Activated T-cell treated with anti-CD3 and anti-CD28 coated beads for 48 hours (primary cell): Measurements from ENCODE around the gene MORN5.
"Not testable (repeated sequence)": the region's sequence is repeated elsewhere in the genome, so short reads cannot be mapped to it uniquely, and the experiment has no call there.

Experiments used
- DNase-seq: peaks from one replicate; pipeline ENCODE4 v3.0.0-alpha.2; 2020; ENCODE audit warnings: low read depth

MORN5 gene

DNA sequence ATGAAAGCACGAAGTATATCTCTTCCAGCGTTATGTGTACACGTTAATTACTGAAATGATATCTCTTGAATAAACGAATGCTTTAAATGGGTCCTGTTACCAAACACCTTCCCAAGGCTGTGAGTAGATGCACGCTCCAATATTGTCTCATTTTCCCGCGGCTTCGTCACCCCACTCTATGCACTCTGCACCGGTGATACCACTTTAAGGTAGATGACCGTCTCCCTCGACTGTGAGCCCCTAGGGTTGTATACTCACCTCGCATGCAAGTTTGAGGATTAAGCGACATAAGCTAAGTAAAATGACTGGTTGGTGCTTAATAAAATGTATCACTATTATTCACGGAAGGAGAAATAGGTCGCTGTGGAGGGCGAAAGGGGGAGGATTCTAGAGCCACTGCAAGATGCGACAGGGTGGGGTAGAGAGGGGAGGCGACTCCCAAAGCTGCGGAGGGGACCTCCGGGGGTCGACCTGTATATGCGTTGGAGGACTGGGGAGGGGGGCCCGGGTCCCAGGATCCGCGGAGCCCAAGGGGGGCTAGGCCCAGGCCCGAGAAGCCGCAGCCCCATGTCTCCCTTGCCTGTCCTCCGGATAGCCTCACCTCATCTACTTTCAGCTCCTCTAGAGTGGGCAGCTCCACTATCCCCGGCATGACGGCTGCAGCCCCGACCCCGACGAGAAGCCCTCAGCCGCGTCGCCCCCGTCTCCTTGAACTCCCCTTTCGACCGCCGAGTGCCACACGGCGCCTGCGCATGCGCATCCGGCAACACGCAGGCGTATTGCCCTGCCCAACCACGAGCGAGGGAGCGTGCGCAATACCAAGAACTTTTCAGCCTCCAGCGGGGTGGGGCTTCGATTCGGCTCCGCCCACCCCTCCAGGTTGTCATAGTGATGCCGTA is at the start of gene MORN5, which contains the start of gene NDUFA8:
MORN5 (plus strand) TSS at position 883 of the 899 bp plus-strand sequence. CDS start 65 bp downstream, outside the sequence.
NDUFA8 (minus strand) TSS at position 754 of the 899 bp plus-strand sequence; CDS start at position 652, 102 bp downstream.
- DNase-seq: peak; percentile 94

DNA sequence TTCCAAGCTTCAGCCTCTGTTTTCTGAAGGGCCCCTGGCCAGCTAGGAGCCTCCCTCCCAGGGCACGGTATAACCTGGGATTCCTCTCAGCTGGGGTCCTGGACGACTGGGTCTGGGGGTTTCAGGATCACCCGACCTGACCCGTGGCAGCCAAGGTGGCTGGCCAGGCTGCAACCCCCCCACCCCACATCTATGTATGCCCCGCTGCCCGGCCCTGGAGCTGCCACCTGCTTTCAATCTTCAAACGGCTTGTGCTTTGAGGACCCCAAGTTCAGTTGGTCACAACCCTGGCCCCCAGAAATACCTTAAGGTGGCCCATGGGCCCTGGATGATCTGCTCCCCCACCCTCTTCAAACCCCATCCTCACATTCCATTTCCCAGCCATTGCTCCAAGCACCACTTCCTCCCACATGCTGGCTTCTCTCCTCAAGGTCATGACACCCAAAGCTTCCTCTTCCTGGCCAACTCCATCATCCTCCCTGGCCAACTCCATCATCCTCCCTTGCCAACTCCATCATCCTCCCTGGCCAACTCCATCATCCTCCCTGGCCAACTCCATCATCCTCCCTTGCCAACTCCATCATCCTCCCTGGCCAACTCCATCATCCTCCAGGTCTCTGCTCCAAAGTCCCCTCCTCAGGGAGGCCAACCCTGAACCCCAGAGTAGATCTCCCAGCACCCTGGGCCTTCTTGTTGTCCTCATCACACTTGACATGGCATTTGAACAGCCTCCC is 49.4 kb upstream of the MORN5 start:
- DNase-seq: no peak

DNA sequence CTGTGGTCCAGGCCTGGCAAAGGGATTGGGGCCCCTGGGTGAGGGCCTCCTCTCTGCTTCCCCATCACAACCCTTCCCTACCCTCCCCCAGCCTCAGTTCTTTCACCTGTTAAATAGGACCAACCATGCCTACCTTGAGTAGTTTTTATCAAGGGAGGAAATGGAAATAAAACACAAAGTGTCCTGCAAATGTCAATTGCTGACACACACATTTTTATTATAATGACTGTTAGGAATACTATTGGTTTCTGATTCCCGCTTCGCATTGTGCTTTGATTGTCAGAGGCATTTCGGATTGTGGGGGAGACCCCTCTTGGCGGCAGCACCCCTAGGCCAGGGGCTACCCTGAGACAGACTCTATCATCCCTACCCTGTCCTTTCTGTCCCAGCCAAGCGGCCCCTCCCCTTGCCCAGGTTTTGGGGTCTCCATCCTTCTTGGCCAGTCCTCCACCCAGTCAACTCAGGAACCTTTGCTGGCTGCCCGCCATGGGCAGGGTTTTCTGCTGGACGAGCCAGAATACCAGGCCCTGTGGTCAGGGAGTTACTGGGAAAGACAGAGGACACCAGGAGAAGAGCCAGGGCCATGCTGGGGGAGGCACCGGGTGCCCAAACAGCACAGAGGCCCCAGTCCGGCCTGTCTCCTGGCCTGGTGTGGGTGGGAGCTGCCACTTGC is 48.2 kb upstream of the MORN5 start:
- no peak for DNase-seq

DNA sequence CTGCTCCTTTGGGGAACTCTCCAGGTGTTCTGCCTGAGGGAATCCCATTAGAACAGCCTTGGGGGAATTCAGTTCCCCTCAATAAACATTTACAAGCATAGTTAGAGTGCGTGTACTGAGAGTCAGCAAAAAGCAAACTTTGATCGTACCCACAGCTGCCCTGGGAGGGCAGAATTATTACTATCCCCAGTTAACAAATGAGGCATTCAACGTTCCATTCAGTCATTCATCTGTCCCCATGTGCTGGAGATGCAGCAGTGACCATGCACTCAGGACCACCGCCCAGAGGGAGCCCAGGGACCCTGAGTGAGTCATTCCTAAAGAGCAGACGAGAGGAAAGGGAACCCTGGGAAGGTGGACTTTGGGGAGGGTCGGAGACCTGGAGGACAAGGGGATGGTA is 47.5 kb upstream of the MORN5 start:
- no peak for DNase-seq

DNA sequence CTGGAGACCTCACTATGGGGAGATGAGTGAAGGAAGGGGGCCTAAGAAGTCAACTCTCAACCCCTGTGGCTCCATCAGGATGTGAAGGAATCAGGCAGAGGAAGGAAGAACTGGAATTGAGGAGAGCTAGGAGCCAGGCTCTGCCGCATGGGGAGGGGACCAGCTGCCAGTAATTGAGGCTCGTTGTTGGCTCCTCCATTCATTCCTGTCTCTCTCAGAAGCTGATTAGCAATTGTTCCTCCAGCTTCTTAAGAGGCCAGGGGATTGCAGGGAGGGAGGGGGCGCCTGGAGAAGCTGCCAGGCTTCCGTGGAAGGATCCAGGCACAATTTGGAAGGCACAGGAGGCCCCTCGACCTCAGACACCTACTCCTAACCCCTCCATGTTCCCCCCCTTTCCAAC is 46.1 kb upstream of the MORN5 start:
- DNase-seq: no peak

DNA sequence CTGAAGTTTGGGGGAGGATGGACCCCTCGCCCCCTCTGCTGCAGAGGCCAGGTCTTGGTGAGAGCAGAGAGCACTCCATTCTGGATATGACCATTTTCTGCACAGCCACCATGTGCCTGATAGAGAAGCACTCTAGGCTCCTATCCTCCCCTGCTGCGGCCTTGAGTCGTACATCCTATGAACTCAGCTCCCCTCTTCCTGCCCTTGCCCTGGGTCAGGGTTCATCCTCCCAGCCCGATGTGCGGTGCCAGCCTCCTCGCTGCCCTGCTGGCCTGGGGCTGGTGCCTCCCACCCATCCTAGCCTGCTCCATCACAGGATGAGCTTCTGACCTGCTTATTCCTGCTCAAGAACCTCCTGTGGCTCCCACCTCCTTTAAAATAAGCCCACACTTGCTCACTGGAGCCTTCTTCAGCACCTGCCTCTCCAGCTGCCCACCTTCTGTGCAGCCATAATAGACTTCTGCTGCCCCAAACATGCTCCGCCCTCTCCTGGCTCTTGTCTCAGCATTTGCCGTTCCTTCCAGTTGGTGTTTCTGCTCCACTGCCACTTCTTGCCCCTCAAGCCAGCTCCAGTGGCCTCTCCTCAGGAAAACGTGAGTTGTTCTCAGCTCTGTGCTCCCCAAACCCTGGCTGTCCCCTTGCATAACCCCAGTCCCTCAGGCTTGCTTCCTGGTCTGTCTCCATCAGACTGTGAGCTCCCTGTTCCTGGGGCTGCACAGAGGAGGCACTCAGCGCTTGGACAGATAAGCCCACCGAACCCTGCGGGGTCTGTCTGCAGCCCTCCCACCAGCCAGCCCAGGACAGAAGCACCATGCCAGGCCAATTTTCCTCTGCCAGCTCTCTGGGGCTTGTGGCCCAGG is 44.3 kb upstream of the MORN5 start:
- no peak for DNase-seq

DNA sequence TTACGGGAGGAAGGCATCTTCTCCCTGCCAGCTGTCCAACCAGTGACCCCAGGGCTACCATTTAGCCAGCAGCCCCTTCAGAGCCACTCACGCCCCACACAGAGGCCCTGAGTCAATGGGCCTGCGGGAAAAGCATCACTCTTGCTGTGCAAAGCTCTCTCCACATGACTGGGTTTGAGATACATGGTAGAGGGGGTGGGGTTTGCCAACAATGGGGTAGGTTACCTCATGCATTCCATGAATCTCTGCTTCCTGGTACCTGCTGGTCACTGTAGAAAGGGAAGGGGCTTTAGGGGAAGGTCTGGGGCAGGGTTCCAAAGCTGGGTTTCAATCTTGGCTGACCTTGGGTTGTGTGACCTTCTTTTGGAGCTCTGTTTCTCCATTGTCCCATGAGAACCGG is 43.7 kb upstream of the MORN5 start:
- DNase-seq: no peak

DNA sequence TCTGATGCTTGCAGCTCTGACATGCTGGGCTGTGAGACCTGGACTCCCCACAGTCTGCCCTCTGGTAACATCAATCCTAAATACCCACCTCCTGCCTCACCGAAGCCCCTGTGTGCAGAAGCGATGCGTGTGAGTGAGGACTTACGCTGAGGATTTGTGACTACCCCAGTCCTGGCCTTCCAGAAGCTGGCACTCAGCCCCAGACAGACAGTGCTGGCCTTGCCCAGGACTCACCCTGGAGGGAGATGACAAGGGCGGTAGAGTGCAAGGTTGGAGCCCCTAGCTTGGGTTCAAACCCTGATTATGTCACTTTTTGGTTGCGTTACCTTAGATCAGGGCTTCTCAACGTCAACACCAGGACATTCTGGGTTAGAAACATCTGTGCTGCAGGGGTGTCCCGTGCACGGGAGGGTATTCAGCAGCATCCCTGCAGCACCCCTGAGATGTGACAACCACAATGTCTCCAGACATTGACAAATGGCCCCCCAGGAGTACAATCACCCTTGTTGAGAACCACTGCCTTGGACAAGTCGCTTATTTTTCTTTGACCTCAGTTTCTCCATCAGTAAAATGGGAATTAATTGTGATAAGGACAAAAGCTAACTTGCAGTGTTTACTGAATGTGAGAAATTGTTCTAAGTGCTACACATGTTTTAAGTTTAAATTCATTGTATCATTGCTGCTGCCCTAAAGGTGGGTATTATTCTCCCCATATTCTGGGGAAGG is 43.1 kb upstream of the MORN5 start:
- DNase-seq: no peak

DNA sequence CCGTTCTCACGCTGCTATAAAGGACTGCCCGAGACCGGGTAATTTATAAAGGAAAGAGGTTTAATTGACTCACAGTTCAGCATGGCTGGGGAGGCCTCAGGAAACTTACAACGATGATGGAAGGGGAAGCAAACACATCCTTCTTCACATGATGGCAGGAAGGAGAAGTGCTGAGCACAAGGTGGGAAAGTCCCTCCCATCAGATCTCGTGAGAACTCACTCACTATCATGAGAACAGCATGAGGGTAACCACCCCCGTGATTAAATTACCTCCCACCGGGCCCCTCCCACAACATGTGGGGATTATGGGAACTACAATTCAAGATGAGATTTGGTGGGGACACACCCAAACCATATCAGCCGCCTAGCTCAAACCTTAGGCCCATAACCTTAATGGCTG is 42.5 kb upstream of the MORN5 start:
- not testable (repeated sequence) for DNase-seq

DNA sequence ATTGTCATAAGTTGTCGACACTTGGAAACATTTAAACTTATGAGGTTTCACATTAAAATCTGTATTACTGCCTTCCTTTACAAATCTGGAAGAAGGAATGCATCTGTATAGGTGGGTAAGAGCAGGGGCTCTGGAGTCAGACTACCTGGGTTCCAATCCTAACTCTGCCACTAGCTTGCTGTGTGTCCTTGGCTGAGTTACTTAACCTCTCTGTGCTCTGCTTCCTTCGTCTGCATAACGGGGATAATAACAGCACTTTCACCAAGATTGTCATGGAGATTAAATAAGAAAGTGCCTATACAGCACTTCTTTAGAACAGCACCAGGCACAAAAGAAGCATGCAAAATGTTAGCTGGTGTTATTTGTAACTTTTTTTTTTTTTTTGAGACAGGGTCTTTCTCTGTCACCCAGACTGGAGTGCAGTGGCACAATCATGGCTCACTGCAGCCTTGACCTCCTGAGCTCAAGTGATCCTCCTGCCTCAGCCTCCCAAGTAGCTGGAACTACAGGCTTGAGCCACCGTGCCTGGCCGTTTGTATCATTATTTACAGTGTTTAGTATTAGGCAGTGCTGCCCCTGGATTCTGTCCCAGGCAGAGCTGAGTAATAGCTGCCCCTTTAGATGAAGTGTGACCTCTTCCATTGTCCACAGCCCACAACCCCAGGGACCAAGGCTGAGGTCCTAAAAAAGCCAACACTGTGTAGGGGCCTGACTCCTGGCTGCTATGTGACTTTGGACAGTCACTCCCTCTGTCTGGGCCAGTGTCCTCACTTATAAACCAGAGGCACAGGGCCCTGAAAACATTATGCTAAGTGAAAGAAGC is 41.2 kb upstream of the MORN5 start:
- no peak for DNase-seq

DNA sequence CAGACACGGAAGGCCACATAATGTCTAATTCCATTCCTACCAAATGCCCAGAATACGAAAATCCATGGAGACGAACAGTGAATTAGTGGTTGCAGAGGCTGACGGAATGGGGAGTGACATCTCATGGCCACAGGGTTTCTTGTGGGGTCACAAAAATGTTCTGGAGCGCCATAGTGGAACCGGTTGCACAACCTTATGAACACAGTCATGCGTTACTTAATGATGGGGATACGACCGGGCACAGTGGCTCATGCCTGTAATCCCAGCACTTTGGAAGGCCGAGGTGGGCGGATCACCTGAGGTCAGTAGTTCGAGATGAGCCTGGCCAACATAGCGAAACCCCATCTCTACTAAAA is 40.6 kb upstream of the MORN5 start:
- DNase-seq: no peak

DNA sequence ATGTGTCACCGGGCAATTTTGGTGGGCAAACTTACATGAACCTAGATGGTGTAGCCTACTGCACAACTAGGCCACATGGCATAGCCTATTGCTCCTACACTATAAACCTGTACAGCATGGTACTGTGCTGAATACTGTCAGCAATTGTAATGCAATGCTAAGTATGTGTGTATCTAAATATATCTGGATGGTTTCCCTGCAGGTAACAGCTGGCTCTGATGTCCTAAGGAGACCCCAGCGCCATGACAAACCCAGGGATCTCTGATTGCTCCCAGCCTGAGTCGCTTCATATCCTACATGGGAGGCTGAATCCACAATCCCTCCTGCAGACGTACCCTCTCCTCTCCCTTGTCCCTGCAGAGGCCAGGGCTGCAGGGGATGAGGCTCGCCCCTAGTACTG is 40.0 kb upstream of the MORN5 start:
- no peak for DNase-seq

DNA sequence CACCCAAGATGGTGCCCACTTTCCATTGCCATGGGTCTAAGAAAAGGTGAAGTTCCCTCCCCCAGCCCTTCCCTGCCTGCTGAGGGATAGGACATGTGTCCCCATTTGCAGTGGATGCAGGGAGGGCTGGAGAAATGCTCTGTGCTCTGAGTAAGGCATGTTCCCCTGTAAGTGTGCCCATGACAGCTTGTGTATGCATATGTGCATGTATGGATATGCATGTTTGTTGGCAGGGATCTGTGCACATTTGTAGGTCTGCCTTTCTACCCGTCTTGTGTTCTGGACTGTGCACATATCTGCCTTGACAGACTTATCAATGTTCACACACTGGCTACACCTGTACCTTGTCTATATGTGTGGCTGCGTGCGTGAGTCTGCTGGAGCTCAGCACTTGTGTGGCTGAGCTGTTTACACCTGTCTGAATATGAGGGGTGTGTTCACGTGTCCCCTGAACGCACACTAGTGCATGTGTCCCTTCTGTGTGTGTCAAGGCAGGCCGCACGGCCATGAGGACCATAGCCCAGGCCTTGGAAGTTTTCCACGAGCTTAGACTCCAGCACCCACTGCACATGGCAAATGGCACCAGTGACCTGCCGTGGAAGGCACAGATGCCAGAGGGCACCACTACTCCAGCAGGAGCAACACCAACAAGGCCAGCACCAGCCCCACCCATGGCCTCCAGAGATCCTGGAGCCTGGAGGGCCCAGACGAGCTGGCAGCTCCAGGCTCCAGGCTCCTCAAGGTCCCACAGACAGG is 39.2 kb upstream of the MORN5 start:
- no peak for DNase-seq

DNA sequence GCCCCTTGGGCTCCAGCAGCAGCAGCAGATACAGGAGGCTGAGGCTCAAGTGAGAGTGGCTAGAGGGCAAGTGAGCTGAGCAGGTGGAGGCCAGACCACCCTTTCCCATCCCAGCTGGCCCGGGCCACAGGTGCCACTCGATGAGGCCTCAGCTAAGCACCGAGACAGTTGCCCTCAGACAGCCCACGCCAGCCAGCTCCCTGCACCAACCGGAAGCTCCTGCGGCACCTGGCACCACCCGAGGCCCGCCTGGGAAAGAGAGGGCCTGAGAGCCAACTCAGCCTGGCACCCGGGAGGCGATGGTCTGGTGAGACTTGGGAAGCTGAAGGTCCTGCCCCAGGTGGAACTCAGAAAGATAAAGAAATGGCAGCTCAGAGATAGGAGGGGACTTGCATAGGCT is 38.3 kb upstream of the MORN5 start:
- no peak for DNase-seq

DNA sequence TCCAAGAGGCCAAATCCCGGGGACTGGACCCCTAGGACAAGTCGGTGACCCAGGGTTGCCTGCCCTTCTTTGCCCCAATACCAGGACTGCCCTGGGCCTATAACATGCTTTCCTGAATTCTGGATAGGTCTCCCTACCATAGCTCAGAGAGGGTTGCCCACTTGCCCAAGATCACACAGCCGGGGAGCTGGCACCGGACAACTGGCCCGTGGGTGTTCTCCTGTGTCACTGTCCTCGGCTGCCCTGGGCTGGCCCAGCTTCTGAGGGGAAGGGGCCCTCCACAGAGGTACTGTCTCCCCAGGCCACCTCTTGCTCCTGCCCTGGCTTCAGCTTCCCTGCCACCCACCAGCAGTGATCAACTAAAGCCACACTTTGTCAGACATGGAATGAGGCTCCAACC is 37.8 kb upstream of the MORN5 start:
- DNase-seq: no peak

DNA sequence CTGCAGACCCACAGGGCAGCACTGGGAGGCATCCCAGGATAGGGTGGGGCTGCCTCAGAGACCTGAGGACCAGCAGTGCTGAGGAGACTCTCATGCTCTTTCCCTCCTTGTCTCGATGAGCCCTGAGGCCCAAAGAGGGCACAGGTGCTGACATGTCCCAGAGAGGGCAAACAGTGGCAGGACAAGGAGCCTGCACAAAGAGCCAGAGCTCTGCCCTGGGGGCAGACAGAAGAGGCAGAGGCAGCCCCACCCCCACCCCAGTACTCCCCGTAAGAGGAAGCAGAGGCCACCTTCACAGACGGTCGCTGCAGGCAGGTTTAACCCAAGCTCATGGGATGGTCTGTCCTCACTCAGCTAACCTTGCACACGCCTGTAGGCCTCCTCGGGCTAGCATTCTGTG is 37.2 kb upstream of the MORN5 start:
- no peak for DNase-seq

DNA sequence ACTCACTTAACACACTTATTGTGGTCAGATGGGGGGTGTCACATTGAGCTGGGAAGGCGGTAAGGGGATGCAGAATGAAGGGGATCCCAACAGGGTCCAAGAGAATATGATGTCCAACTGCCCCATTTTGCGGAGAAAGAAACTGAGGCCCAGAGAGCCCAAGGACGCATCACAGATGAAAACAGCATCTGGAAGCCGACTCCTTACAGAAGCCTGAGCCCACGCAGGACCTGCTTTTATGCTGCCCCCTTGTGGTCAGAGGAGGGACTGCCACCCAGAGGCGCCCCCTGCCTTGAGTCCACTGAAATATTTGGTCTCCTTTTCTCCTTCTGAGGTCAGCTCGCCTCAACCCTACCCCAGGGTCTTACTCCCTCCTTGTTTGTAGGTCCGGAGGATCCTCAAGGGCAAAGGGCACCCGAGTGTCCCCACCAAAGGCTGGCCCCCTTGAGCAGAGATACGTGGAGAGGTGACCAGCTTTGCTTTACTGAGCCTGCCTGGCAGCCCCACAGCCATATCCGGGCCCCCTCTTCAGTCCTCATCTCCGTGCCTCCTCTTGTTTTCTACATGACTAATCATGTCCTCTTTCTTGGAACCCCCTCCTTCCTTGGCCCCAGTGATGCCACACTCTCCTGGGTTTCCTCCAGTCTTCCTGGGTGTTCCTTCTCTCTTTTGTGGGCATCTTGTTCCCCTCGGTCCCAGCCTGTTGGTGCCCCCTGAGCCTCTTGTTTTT is 36.6 kb upstream of the MORN5 start:
- DNase-seq: peak; percentile 64

DNA sequence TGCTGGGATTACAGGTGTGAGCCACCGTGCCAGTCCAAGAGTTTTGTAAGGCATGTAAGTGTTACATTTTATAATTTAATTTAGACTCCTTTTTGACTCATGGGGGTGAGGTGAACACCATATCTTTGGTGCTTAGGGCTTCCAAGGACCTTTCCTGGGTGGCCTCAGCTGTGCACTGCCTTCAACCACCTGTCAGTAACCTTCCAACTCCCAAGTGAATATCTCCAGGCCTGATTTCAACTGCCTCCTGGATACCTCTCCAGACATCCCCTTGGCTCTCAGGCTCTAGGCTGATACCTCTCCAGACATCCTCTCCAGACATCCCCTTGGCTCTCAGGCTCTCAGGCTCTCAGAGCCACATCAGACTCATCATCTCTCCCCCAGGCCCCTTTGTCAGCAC is 35.7 kb upstream of the MORN5 start:
- DNase-seq: no peak

DNA sequence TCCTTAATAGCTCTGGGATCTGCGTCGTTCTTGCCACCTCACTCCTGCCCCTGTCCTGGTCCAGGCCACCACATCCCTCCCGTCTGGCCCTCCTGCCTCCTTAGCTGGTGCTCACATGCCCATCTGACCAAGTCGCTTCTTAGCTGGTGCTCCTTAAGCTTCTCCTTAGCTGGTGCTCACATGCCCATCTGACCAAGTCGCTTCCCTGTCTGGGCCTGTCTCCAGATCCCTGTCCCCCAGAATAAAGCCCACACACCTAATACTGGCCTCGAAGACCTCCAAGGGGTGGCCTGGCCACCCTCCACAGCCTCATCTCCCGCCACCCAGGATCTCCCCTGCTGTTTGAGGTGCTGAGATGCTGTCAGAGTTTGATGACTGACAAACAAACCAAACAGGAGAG is 35.2 kb upstream of the MORN5 start:
- DNase-seq: no peak
